HG03565 (cell line): ENCODE measurements around the gene LMF1.
"Not testable (repeated sequence)": the region's sequence is repeated elsewhere in the genome, so short reads cannot be mapped to it uniquely, and the experiment has no call there.

Experiments used
- ATAC-seq: cut with Tn5 transposase; IDR thresholded peaks from one replicate; pipeline ENCODE4 v1.9.1; 2021; ENCODE audit warnings: mild to moderate bottlenecking, moderate library complexity; ENCODE audit not compliant: unreplicated experiment

Gene LMF1

DNA sequence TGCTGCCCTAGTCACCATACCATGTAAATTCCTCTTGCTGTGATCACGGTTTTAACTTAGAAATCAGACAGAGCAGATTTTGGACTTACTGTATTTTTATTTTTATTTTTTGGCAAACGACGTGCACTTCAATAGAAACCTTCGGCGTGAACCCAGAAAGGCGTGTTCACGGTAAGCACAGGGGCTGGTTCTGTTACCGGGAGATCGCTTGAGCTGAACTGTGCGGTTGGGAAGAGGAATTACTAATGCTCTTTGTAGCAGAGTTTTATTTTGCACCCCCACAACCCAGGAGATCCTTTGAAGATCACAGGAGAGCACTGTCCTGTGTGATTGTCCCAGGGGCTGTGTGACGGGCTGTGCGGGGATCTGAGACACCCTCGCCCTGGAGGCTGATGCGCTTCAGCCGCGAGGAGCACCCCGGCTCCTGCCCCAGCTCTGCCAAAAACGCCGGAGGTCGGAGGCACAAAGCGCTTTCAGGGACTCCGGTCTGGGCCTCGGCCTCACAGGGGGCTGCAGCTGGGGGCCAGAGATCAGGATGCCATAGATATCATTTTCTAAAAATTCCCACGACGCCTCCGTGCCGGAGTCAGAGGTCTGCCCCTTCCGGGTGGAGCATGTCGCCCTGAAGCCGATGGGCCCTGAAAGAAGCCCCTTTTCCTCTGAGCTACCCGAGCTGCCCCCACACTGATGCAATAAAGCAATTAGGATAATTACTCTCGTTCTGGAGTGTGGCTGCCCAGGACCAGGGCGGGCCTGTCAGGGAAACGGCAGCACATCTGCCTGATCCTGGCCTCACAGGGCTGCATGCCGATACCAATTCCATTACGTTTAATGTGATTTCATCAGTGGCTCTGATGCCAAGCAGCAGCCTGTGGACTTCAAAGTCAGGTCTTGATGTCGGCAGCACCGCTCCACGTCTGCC lies 71.8 kb downstream of the LMF1 start:
- ATAC-seq: no peak

DNA sequence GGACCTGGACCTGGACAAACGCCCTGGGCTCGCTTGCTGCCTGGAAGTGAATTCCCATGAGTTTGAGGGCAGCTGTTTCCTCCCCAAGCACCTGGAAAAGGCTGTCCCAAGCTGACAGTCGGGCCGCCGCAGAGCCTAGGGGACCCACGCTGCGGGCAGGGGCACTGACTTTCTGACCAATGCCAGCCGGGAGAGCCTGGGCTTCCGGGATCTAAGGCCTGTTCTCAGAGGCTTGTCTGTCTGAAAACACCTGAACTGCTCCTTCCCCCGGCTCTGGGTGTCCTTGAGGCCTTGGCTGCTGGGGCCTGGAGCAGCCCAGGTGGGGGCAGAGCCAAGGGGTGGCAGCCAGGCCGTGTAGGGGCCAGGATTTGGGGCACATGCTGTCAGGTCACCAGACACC lies 72.6 kb downstream of the LMF1 start:
- no peak for ATAC-seq

DNA sequence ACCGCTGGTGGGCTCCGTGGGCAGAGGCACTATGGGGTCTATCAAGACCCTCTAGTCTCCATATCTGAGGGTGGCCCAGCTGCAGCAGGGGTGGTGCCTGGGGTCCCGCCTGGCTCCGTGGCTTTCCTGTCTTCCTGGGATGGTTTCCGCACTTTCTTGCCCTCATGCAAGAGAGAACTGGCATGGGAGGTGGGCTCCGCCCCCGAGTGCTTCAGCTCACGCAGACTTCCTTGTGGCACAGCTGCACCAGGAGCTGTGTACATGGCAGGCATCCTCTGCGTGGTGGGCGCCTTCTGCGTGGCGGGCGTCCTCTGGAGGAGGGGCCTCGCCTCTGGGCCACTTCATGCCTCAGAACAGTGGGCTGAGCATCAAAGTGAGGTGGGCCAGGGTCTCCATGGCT lies 73.1 kb downstream of the LMF1 start:
- no peak for ATAC-seq

DNA sequence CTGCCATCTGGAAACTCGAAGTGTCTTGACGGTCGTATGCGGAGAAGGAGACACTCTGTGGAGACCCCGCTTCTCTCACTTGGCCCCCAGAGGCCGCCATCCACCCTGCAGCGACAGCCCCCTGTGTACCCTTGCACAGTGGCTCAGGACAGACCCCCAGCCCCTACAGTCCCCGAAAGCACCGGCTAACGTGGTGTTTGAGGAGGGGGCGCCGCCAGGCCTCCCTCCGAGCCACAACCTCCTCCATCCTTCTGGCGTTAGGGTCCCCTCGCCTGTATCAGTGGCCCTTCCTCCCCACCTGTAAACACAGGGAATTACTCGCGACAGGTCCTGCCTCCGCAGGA lies 73.6 kb downstream of the LMF1 start:
- no peak for ATAC-seq

DNA sequence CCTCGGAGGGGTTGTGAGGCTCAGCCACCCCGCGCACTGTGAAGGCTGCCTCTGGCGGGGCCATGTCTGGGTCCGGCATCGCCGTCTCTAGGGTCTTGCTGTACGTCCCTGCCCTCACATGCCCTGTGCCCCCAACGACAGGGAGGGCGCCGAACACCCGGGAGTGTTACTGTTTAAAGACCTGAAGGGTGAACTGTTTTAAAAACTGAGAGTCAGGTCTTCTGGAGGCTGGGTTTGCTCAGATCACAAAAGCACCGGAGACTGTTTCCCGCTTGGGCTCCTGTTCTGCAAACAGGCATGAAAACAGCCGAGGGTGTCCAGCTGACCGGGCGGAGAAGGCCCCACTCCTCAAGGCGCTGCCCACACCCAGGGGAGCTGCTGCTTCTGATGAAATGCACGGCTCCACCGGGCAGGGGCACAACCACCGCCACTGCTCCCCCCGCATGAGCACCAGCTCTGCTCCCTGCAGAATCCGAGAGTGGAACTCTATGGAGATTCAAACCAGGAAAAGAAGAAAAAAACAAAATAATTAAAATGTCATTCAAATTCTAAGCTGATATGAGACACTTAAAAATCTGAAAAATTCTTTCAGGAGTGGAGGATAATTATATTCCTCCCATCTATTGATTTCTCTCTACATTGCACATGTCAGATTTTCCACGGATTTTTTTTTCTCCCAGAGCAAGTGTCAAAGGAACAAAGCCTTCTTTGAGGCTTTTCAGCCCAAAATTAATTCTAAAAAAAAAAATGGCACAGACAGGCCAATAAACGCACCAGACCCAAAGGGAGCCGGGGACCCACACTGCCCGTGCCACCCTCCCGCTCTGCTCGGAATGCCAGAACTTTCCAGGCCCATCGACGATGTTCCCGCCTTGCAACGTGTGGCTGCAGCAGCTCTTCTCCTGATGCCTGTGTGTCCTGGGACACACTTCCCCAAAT lies 74.3 kb downstream of the LMF1 start:
- ATAC-seq: no peak

DNA sequence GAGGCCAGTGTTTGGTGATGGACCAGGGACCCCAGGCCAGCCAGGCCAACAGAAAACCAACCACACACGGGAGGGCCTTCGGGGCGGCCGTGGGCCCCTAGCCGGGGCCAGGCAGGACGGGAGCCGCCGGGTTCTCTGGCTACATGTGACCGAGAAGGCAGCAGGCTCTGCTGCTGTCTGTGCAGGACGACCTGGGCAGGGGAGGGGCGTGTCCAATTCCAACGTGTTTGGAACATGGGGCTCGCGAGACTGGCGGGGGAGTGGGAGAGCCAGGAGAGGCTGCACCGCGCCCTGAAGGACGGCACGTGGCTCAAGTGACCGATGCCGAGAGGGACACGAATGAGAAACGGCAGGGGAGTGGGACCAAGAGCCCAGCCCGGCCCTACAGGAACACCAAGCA lies 75.4 kb downstream of the LMF1 start:
- ATAC-seq: no peak

DNA sequence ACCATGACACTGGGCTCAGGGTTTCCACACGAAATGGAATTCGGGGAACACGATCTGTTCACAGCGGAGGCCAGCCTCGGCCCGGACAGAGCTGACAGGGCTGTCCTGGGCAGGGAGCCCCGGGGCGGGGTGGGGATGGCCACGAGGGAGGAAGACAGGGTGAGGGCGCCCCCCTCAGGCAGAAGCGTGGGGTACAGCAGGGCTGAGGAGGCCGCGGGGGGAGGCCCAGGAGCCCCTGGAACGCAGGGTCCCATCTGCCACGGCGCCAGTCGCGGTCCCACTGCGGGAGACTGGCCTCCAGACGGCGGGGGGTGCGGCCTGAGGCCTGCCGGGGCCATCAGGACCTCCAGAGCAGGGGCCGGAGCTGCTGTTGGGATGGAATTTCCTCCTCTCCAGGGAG lies 75.9 kb downstream of the LMF1 start:
- ATAC-seq: no peak

DNA sequence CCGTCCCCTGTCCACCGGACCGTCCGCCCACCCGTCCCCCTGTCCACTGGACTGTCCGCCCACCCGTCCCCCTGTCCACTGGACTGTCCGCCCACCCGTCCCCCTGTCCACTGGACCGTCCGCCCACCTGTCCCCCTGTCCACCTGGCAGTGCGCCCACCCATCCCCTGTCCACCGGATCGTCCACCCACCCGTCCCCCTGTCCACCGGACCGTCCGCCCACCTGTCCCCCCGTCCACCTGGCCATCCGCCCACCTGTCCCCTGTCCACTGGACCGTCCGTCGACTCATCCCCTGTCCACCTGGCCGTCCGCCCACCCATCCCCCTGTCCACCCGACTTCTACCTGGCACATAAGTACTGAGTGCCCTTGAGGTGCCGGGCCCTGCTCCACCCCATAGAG lies 76.6 kb downstream of the LMF1 start:
- ATAC-seq: no peak

DNA sequence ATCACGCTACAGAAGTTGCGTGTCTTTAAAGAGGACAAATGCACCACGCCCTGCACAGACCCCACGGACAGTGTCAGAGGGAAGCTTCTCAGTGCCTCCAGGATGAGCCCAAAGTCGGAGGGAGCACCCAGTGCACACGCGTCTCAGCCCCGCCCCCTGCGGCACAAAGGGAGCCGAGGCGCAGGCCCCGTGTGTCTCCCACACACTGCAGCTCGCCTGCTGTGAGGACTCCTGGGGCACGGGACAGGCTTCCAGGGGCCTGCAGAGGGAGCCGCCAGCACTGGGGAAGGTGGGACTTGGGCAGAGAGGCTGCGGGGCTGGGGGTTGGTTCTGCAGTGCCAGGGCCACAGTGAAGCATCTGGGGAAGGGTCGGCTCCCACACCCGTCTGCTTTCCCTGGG lies 77.4 kb downstream of the LMF1 start:
- no peak for ATAC-seq

DNA sequence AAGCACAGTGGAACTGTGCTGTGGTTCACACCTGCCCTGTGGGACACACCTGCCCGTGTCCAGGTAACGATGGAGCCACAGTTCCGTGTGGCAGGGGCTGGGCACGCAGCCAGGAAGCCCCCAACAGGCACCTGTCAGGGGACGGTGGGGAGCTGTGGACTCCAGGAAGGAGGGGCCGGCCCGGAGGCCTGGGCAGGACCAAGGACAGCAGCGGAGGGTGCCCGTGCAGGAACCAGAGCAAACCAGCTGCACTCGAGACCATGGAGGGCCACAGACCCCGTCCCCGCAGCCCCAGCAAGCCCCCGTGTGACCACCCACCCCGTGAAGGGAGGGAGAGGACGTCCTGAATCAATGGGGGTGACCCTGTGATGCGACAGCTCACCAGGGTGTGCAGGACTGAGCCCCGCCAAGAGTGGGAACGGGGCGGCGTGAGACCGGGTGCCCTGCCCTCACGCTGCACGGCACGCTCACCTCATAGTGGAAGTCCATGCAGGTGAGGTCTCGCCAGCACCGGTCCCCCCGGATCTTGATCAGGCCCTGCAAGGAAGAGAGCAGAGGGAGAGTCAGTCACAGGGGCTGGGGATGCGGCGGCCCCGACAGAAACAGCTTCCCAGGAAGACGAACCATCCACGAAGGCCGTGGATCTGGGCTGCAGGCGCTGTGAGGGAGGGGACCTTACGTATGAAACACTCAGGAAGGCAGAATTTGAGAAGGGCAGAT lies 78.1 kb downstream of the LMF1 start:
- ATAC-seq: no peak

DNA sequence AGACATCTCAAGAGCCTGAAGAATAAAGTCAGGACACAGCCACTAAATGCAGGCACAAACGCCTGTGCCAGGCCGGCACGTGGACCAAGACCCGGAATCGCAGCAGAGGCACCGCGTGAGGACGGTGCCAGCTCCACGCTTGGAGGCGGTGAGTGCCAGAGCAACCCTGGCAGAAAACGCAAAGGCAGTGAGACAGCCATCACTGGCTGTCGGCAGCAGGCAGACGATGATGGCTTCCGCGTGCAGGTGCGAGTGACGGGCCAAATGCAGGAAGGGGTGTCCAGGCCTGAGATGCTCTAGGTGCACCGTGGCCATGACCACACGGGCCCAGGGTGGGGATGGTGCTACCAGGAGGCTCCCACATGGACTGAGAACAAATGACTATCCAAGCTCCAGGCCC lies 78.8 kb downstream of the LMF1 start:
- ATAC-seq: no peak

DNA sequence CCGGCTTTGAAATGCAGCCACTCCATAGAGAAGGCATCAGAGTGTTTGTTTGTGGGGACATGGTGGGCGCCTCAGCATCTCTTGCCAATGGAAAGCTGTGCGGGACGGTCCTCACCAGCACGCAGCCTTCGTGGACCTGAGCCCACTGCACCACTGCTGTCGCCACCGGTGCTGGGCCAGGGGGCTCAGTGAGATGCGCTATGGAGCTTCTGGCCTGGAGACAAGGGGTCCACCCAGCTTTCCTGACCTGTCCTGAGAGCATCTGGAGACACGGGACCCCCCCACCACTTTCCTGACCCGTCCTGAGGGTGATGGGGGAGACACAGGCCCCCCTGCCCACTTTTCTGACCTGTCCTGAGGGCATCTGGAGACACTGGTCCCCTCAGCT lies 79.4 kb downstream of the LMF1 start:
- ATAC-seq: no peak

DNA sequence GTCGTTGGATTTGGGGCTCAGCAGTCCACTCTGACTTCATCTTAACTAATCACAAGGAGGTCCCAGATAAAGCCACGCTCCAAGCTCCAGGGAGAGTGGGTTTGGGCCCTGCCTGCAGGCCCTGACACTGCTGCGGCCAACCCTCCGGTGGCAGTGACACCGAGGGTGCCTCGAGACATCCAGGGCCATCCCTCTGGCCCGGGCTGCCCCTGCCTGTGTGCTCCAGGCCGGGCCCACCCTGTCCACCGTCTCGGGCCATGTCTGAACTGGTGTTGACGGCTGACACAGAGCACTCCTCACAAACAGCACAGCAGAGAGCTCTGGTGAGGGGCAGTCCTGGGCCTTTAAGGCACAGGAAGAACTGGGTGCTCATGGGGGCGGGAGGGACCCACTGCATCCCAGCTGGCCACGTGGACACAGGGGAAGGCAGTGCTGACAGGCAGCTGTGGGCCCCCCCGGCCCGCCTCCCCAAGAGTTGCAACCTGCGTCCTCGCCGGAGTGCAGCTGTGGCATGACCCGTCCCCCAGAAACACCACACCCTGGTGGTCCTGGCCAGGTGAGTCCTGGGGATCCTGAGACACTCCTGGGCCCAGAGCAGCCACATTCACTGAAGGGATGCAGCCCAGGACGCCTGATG lies 80.0 kb downstream of the LMF1 start:
- no peak for ATAC-seq

DNA sequence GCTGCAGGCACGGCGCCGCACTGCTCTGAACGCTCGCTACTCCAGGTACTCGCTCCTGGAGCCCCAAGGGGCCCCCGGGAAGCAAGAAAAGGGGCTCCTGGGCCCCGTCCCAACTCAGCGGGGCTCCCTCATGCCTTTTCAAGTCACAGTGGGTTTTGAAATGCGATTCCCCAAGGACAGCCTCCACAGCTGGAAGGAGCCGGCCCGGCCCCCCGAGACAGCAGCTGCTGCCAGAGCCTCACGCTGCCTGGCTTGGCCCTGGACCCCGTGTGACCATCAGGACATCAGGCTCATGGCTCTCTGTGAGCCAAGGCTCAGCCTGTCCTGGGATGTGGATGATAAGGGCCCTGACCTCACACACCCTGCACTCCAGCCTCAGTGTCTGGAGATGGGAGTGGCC lies 80.6 kb downstream of the LMF1 start:
- no peak for ATAC-seq

DNA sequence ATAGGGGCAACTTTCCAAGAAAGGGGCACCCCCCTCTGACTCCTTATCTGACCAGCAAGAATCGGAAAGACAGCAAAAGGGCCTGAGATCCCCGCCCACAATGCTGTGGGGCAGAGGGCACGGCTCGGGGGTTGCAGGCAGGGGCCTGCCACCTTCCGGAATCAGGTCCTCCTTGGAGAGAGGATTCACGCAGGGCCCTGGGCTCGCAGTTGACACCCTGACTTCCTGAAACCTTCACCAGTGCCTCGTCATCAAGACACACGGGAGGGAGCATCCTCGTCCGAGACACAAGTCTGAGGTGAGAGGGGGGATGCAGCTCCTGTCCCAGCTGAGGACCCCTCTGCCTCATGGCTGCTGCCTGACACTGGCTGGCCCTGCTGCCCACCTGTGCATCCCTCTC lies 81.2 kb downstream of the LMF1 start:
- no peak for ATAC-seq

DNA sequence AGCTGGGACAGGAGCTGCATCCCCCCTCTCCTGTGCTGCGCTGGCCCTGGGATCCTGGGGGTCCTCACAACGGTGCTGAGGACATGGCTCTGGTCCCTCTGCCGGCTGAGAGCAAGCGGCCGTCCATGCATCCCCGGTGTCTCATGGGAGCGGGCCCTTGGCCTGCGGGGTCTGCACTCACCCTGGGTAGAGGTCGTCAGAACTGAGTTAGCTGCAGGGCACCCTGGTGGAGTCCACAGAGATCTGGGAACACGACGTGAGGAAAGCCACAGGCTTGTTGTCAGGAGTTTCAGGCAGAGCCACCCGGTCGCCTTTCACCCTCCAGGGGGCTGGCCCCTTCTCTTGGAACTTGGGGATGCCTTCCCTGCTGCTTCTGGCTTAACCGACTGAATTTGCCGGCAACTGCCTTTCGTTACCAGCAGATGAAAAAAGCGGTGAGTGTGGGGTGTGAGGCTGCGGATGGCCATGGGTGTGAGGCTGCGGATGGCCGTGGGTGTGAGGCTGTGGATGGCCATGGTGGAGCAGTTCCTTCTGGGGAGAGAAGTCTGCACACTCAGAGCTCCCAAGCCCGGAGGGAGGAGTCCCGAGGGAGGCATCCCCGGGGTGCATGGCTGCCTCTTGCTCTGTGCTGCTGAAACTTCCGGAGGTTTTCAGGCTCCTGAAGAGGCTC lies 81.7 kb downstream of the LMF1 start:
- no peak for ATAC-seq

DNA sequence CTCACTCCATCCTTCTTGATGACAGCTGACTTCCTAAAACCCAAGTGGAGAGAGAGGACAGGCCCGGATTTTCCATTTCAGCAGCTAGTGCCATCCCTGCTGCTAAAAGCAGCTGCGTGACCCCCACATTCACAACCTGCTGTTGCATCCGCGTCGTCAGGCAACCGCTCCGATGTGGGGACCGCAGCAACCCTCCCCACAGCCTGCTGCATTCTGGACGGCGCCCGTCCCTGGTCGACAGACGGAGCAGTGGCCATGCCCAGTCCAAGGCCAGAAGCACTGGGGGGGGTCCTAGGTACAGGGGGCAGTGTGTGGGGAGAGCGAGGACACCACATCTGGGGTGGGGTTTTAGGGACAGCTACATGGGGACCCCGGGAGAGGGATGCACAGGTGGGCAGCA lies 82.3 kb downstream of the LMF1 start:
- not testable (repeated sequence) for ATAC-seq

DNA sequence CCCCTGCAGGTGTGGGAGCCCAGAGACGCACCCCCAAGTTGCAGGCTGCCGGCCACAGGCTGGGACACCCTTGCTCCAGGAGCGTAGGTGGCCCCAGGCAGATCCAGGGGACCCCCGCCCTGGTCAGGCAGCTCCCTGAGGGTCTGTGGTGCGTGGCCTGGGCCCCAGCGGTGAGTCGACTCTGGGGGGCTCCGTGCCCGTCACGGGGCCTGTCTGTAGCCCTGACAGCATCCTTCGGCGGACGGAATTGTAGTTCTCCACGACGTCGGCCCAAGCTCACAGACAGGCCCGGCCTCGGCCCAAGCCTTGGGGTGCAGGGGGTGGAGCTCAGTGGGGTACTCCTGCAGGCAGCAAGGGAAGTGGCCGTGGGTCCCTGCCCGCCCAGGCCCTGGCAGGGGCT lies 82.9 kb downstream of the LMF1 start:
- ATAC-seq: no peak

DNA sequence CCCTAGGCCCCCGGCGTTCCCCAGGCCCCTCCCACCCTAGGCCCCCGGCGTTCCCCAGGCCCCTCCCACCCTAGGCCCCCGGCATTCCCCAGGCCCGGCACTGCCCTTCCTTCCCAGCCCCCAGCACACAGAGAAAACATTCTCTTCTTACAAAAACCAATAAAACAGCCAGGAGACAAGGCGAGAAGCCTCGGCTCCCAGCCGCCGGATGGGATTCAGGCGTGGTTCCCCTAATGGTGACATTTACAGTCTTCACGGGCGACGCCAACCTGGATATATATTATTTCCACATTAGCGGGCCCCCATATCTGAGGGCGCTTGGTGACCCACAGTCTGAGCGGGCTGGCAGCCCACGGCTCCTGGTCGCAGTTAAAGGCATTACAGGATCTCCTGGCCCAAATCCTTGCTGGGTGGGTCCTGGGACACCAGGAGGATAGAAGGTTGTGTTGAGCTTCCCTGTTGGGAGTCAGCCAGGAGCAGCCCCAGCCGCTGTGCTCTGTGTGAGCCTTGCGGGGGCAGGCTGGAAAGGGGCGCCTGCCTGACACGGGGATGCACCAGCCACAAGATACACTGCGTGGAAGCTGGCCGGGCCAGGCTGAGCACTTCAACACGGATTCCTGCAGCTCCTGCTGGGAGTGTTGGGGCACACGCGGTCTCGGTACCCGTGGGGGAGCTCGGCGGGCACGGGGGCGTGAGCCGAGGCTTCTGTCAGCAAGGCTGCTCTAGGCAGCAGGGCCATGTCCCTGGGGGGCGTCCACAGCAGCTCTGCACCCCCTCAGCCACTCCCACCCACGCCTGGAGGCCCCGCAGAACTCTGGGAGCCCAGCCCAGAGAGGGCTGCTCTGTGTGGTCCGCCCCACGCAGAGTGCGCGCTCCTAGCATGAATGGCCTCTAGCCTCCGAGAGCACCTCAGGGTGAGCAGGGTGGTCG lies 83.7 kb downstream of the LMF1 start:
- ATAC-seq: no peak
